ENCODE results near the gene ADSS1. TPM values are rescaled to one million over a fixed set of nuclear protein-coding genes. Genes with fewer than 3 reads are reported as not detected.

The ADSS1 gene
- 10.3 TPM for total RNA-seq

DNA sequence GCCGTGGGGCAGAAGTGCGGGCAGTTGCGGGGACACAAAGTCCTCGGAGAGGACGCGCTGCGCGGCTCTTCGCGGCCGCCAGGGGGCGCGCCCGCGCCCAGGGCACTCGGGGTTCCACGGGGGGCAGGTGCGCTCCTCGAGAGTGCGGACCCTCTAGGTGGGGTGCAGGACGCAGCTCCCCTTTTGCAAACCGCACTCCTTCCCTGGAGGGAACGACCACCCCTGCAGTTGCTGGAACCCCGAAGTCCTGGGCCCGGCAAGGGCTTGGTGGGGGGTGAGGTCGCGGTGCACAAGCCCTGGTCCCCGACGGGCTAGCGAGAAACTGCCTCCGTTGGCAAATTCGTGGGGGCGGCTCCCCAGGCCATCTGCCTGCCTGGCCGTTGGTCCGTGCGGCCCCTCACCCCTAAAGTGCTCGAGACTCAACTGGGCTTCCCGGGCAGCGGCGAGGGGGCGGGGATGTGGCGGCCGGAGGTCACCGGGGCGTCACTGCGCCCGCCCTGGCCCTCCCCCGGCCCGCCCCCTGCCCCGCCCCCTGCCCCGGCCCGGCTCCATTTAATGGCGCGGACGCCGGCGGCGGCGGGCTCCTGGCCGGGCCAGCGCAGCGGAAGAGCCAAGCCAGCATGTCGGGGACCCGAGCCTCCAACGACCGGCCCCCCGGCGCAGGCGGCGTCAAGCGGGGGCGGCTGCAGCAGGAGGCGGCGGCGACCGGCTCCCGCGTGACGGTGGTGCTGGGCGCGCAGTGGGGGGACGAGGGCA, at the start of gene ADSS1:
ADSS1 (plus strand) TSS at position 579 of the 756 bp plus-strand sequence; CDS start at position 621, 42 bp downstream.
- Histone ChIP-seq H3K4me1 (peaks cover 40% of the 10 kb centered on the region), H3K4me3 (peak within 1 kb of the TSS; percentile 57 to 61), H3K27me3 (no peaks in the 10 kb centered on the region), H3K36me3 (peaks cover 0 to 7% of the 10 kb centered on the region in 2 donors), H3K27ac (peak within 1 kb of the TSS; percentile 37), H3K9me3 (no peaks in the 10 kb centered on the region)
- intact Hi-C loops (cut with DNase I), result no loop called here
- no peak for DNase-seq (ENCODE audit: extremely low spot score in 2 of 2)
- TF ChIP-seq POLR2A (IDR thresholded peaks at IDR 0.05), result no peak
- TF ChIP-seq, protein P1, sequence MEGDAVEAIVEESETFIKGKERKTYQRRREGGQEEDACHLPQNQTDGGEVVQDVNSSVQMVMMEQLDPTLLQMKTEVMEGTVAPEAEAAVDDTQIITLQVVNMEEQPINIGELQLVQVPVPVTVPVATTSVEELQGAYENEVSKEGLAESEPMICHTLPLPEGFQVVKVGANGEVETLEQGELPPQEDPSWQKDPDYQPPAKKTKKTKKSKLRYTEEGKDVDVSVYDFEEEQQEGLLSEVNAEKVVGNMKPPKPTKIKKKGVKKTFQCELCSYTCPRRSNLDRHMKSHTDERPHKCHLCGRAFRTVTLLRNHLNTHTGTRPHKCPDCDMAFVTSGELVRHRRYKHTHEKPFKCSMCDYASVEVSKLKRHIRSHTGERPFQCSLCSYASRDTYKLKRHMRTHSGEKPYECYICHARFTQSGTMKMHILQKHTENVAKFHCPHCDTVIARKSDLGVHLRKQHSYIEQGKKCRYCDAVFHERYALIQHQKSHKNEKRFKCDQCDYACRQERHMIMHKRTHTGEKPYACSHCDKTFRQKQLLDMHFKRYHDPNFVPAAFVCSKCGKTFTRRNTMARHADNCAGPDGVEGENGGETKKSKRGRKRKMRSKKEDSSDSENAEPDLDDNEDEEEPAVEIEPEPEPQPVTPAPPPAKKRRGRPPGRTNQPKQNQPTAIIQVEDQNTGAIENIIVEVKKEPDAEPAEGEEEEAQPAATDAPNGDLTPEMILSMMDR (IDR thresholded peaks at IDR 0.05), result peak; percentile 68 to 90 (median 72)
- peak in 1 of 2 donors; percentile 25 for TF ChIP-seq POLR2AphosphoS5 (IDR thresholded peaks at IDR 0.05; ENCODE audit: insufficient read depth in 1 of 2, low read depth in 1 of 2)

DNA sequence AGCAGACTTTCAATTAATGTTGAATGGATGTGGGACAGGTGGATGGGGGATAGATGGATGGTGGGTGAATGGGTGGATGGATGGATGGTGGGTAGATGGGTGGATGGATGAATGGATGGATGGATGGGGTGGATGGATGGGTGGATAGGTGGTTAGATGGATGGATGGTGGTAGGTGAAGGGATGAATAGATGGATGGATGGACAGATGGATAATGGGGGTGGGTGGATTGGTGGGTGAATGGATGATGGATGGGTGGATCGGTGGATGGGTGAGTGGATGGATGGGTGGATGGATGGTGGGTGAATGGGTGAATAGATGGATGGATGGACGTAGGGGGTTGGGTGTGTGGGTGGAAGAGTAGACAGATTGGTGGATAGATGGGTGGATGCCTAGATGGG, 48.6 kb upstream of the ADSS1 start:
- no peaks in the 10 kb centered on the region for H3K27me3 ChIP-seq
- H3K9me3 ChIP-seq, result no peaks in the 10 kb centered on the region
- peaks cover 36% of the 10 kb centered on the region for H3K4me1 ChIP-seq
- DNase-seq (ENCODE audit: extremely low spot score in 2 of 2), result no peak
- intact Hi-C loops (cut with DNase I), result no loop called here
- no peak overlapping the region for H3K27ac ChIP-seq
- no peaks in the 10 kb centered on the region for H3K36me3 ChIP-seq
- TF ChIP-seq POLR2A (IDR thresholded peaks at IDR 0.05), result no peak
- TF ChIP-seq, protein P1 (IDR thresholded peaks at IDR 0.05), result no peak
- no peak for TF ChIP-seq POLR2AphosphoS5 (IDR thresholded peaks at IDR 0.05; ENCODE audit: insufficient read depth in 1 of 2, low read depth in 1 of 2)
- H3K4me3 ChIP-seq, result no peak overlapping the region

DNA sequence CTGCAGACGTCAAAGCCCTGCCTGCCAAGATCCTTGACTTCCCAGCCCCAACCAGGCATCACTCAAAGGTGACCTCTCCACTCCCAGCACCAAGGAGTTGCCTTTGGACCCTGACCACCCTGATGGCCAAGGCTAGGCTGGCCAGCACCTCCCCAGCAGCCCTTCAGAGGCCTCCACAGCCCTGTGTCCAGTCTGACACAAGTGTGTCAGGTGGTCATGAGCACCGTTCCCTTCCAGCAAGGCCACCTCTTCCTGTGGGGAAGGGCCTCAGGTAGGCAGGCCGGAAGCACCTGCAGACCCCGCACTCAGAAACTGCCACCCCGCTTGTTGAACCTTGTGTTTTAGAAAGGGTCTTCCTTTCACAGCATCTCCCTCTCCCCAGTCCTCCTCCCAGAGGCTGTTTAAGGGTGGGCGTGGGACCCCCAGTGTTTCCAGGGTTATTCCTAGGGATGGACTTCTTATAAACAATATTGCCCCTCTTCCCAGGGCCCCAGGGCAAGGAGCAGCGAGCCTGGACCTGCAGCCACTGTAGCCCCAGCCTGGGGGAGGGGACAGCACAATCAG, 47.8 kb upstream of the ADSS1 start:
- Histone ChIP-seq H3K4me3 (no peak overlapping the region), H3K36me3 (no peaks in the 10 kb centered on the region), H3K9me3 (no peaks in the 10 kb centered on the region), H3K27me3 (no peaks in the 10 kb centered on the region), H3K27ac (peak overlapping the region; percentile 86), H3K4me1 (peaks cover 44% of the 10 kb centered on the region)
- DNase-seq (ENCODE audit: extremely low spot score in 2 of 2), result no peak
- TF ChIP-seq, protein P1 (IDR thresholded peaks at IDR 0.05), result no peak
- TF ChIP-seq POLR2AphosphoS5 (IDR thresholded peaks at IDR 0.05; ENCODE audit: insufficient read depth in 1 of 2, low read depth in 1 of 2) (no peak), POLR2A (IDR thresholded peaks at IDR 0.05) (no peak)
- intact Hi-C loops (cut with DNase I), result no loop called here

DNA sequence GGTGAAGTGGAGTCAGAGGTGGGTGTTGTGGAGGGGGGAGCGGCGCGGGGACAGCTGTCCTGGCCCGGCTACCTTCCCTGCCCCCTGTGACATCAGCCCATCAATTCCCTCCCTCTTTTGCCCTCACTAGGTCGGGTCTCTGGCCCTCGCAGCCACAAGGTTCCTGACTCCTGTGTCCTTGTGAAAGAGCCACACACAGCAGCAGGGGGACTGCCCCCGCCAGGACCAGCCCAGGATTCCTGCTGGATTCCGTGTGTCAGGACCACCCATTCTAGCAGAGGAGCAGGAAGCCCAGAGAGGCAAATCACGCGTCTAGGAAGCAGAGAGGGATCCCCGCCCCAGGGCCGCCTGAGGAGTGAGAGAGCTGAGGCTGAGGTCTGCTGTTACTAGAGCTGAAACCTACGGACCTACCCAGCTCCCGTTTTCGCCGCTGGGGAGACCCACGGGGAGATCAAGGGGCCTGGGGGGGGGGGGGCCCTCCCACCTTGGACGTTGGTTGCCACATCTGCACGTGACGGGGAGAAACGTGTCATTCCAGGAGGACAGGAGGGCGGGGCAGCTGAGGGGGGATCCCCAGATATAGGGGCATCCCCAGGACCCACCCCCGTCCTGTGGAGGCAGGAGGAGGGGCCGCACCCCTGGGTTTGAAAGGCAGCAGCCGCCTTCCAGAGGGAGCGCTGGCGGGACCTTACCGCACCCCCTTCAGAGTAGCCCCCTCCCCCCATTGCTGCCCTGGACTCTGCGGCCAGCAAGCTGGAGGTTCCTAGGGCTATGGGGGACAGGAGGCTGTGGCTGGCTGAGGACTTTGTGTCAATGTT, 47.1 kb upstream of the ADSS1 start:
- intact Hi-C loops (cut with DNase I), result no loop called here
- no peak for TF ChIP-seq POLR2AphosphoS5 (IDR thresholded peaks at IDR 0.05; ENCODE audit: insufficient read depth in 1 of 2, low read depth in 1 of 2)
- TF ChIP-seq POLR2A (IDR thresholded peaks at IDR 0.05), result no peak
- TF ChIP-seq, protein P1 (IDR thresholded peaks at IDR 0.05), result no peak
- Histone ChIP-seq H3K9me3 (no peaks in the 10 kb centered on the region), H3K4me3 (peak overlapping the region; percentile 45 to 61), H3K27ac (peak overlapping the region; percentile 86), H3K36me3 (no peaks in the 10 kb centered on the region), H3K27me3 (no peaks in the 10 kb centered on the region), H3K4me1 (peaks cover 51% of the 10 kb centered on the region)
- no peak for DNase-seq (ENCODE audit: extremely low spot score in 2 of 2)

Measured in vagina (tissue), 2 donors.